ENCODE measurements around the gene SURF2.

Gene SURF2

GRCh38 chr9:133402689-133403088, 46.3 kb downstream of the SURF2 start:
- TF ChIP-seq CTCF (IDR thresholded peaks at IDR 0.05; ENCODE audit: low read depth, low read length) = no peak

GRCh38 chr9:133403766-133404453, 47.6 kb downstream of the SURF2 start:
- TF ChIP-seq CTCF (IDR thresholded peaks at IDR 0.05; ENCODE audit: low read depth, low read length) = peak; percentile 35; the same call in 1 of the 2 replicates
- no peak overlapping the region for H3K4me3 ChIP-seq (ENCODE audit: low read depth, low read length)

More at GRCh38 chr9:133402689-133403088, 46.3 kb downstream of the SURF2 start:
- H3K4me3 ChIP-seq (ENCODE audit: low read depth, low read length) = no peak overlapping the region

GRCh38 chr9:133404454-133405002, 48.2 kb downstream of the SURF2 start:
- TF ChIP-seq CTCF (IDR thresholded peaks at IDR 0.05; ENCODE audit: low read depth, low read length) = no peak
- H3K4me3 ChIP-seq (ENCODE audit: low read depth, low read length) = no peak overlapping the region

- no peak for TF ChIP-seq CTCF (IDR thresholded peaks at IDR 0.05; ENCODE audit: low read depth, low read length)
- no peak overlapping the region for H3K4me3 ChIP-seq (ENCODE audit: low read depth, low read length)
These were observed 49.4 kb downstream of the SURF2 start for GRCh38 chr9:133405508-133406438.

GRCh38 chr9:133406480-133407307, 50.3 kb downstream of the SURF2 start:
- TF ChIP-seq CTCF (IDR thresholded peaks at IDR 0.05; ENCODE audit: low read depth, low read length) = peak; percentile 92
- no peak overlapping the region for H3K4me3 ChIP-seq (ENCODE audit: low read depth, low read length)

GRCh38 chr9:133408042-133408441, 51.7 kb downstream of the SURF2 start:
- TF ChIP-seq CTCF (IDR thresholded peaks at IDR 0.05; ENCODE audit: low read depth, low read length) = no peak
- no peak overlapping the region for H3K4me3 ChIP-seq (ENCODE audit: low read depth, low read length)

Data from WI38 (cell line).